VCaP (cell line): ENCODE results near the gene COPG2.
"Not testable (repeated sequence)": the region's sequence is repeated elsewhere in the genome, so short reads cannot be mapped to it uniquely, and the experiment has no call there.

Source experiments
- H3K27ac ChIP-seq: fragments of 450-650 bp; 2 replicates; pipeline ENCODE4 v1.5.1; 2017
- CTCF ChIP-seq: fragments of 450-650 bp; conservative IDR thresholded peaks from 2 replicates; pipeline ENCODE4 v1.5.1; 2017; ENCODE audit warnings: mild to moderate bottlenecking, moderate library complexity

Gene COPG2

GRCh38 chr7:130559184-130559583 is 109.4 kb downstream of the COPG2 start:
- TF ChIP-seq CTCF = no peak
- H3K27ac ChIP-seq = no peak overlapping the region

- TF ChIP-seq CTCF = no peak
- H3K27ac ChIP-seq = no peak overlapping the region
Measured at GRCh38 chr7:130554481-130554880, 114.1 kb downstream of the COPG2 start.

GRCh38 chr7:130553398-130554029 is 115.0 kb downstream of the COPG2 start:
- H3K27ac ChIP-seq = no peak overlapping the region
- TF ChIP-seq CTCF = no peak

DNA sequence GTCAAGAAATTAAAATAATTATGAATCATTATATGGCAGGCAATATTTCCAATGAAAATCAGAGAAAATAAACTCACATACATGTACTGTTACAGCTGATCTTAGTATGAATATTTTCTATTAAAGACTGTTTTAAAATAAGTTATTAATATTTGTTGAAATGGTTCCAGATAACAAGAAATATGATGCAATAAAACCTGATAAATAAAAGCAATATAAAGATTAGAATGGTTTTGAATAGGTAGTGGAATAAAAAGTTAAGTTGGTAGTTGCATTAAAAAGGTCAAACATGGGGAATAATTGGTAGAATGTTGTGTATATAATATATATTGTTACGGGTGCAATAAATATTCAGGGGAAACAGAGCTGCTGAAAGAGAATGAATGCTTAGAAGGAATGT is 124.2 kb downstream of the COPG2 start:
- H3K27ac ChIP-seq = no peak overlapping the region
- TF ChIP-seq CTCF = no peak

DNA sequence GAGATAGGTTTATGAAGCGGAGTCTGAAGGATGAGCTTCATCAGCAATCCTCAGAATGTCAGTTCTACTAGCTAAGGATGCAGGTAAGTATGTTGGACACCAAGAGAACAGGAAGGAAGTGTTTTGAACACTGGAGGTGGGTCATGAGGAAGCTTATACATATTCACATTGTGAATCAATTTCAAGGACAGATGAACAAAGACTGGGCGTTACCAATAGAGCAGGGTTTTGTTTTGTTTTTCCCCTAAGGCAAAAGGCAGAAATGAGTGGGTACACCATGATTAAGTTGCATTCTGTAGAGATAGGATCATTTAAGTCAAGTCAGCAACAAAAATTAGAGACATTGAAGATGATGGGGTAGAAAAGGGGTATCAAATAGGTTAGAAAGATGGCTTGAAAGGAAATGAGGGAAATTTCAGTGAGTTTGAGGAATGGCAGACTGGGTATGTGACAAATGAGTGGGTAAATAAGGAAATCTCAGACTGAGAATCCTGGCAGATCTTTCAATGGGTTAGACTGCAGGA is 125.0 kb downstream of the COPG2 start:
- no peak overlapping the region for H3K27ac ChIP-seq
- no peak for TF ChIP-seq CTCF

DNA sequence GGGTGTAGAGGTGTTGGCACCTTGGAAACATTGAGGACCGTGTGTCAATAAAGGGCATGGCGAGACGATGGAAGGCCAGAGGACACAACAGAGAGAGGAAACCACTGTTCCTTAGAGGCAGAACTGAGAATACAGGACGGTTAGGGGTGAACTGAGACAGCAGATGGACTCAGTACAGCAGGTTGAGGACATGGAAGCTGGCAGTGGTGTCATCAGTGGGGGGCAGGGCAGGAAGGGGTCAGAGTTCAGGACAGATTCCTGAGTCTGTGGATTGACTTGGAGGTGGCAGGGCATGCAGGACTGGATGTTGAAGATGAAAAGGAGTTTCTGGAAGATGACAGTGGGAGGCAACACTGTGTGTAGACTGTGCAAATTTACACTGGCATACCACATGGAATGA is 126.3 kb downstream of the COPG2 start:
- H3K27ac ChIP-seq = not testable (repeated sequence)

DNA sequence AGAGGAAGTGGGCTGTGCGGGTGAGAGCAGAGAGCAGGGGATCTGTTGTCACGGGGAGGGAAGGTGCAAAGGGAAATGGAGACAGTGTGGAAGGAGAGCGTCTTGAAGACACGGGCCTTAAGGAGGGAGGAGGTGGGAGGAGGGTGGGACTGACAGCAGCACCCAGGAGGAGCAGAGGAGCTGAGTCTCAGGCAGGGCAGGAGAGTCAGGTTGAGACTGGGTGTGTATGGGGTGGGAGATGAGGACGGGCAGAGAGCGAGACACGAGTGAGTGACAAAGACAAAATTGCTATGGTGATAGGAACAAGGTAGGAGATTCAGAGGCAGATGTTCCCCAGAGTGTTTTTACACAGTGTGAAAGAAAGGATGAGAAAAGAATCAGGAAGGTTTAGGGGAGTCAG is 127.3 kb downstream of the COPG2 start:
- H3K27ac ChIP-seq = not testable (repeated sequence)

DNA sequence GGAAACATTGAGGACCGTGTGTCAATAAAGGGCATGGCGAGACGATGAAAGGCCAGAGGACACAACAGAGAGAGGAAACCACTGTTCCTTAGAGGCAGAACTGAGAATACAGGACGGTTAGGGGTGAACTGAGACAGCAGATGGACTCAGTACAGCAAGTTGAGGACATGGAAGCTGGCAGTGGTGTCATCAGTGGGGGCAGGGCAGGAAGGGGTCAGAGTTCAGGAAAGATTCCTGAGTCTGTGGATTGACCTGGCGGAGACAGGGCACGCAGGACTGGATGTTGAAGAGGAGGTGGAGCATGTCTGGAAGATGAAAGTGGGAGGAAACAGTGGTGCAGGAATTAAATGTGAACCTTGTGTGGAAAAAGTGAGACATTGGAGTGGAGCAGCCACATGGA is 130.7 kb downstream of the COPG2 start:
- not testable (repeated sequence) for H3K27ac ChIP-seq

- H3K27ac ChIP-seq = no peak overlapping the region
Measured at GRCh38 chr7:130529417-130529816, 139.1 kb downstream of the COPG2 start.

DNA sequence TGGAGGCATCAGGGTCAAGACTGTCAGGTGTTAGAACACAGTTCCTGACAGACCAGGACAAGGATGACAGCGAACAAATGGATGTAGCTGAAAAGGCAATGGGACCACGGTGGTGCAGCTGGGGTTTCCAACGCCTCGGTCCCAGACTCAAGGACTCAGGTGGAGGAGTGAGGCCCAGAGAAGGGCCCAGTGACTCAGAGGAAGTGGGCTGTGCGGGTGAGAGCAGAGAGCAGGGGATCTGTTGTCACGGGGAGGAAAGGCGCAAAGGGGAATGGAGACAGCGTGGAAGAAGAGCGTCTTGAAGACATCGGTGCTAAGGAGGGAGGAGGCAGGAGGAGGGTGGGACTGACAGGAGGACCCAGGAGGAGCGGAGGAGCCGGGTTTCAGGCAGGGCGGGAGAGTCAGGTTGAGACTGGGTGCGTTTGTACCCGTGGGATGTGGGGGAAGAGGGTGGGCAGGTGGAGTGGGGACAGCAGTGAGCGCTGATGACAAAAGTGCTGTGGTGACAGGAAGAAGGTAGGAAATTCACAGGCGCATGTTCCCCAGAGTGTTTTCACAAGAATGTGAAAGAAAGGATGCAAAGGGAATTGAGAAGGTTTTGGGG is 140.7 kb downstream of the COPG2 start:
- not testable (repeated sequence) for H3K27ac ChIP-seq

More at GRCh38 chr7:130529417-130529816, 139.1 kb downstream of the COPG2 start:
- no peak for TF ChIP-seq CTCF
